ENCODE results near the gene RPL22L1. TPM values are rescaled to one million over a fixed set of nuclear protein-coding genes. Genes with fewer than 3 reads are reported as not detected.

The RPL22L1 gene
- total RNA-seq = 100 to 1,000 TPM in 2 of 6 experiments, 10 to 100 TPM in 3, 1 to 10 TPM in 1; 9.5 to 126 (median 31.1) TPM
- long read RNA-seq, partial matches to known transcripts = 0 of 5 reads
- long read RNA-seq, other reads (novel, unspliced or antisense) = 0 of 5 reads

GRCh38 chr3:170869645-170870593 lies at the start of gene RPL22L1:
TSS of gene RPL22L1 (minus strand) at chr3:170870195. CDS start at chr3:170870167, 28 bp downstream.
- intact Hi-C loops (cut with DNase I) = no loop called here
- Histone ChIP-seq H3K36me3 (peaks cover 0 to 33% (median 11%) of the 10 kb centered on the region in 4 donors), H3K9me3 (no peaks in the 10 kb centered on the region), H3K4me1 (peaks cover 0 to 18% (median 5%) of the 10 kb centered on the region in 4 donors), H3K27ac (peak within 1 kb of the TSS; percentile 75 to 84 (median 80)), H3K27me3 (no peaks in the 10 kb centered on the region), H3K4me3 (peak within 1 kb of the TSS; percentile 53 to 77 (median 63))
- peak; percentile 95 to 96 (median 95) for DNase-seq
- TF ChIP-seq POLR2A (IDR thresholded peaks at IDR 0.05) = peak; percentile 93
- TF ChIP-seq, protein P1, sequence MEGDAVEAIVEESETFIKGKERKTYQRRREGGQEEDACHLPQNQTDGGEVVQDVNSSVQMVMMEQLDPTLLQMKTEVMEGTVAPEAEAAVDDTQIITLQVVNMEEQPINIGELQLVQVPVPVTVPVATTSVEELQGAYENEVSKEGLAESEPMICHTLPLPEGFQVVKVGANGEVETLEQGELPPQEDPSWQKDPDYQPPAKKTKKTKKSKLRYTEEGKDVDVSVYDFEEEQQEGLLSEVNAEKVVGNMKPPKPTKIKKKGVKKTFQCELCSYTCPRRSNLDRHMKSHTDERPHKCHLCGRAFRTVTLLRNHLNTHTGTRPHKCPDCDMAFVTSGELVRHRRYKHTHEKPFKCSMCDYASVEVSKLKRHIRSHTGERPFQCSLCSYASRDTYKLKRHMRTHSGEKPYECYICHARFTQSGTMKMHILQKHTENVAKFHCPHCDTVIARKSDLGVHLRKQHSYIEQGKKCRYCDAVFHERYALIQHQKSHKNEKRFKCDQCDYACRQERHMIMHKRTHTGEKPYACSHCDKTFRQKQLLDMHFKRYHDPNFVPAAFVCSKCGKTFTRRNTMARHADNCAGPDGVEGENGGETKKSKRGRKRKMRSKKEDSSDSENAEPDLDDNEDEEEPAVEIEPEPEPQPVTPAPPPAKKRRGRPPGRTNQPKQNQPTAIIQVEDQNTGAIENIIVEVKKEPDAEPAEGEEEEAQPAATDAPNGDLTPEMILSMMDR (IDR thresholded peaks at IDR 0.05) = peak in 1 of 4 donors; percentile 19
- ATAC-seq = peak; percentile 96 to 99 (median 98)
- 0% methylated on average over 20 of the region's 59 CpGs for WGBS (ENCODE audit: insufficient coverage, low coverage, low lambda C conversion rate, missing lambda C conversion rate)

GRCh38 chr3:170918715-170919114 lies 48.7 kb upstream of the RPL22L1 start:
- Histone ChIP-seq H3K9me3 (no peaks in the 10 kb centered on the region), H3K27me3 (no peaks in the 10 kb centered on the region), H3K4me1 (no peaks in the 10 kb centered on the region), H3K4me3 (no peak overlapping the region), H3K36me3 (no peaks in the 10 kb centered on the region), H3K27ac (no peak overlapping the region)
- no peak for DNase-seq
- 59% methylated on average over 2 of the region's 4 CpGs for WGBS (ENCODE audit: insufficient coverage, low coverage, low lambda C conversion rate, missing lambda C conversion rate)
- intact Hi-C loops (cut with DNase I) = no loop called here
- TF ChIP-seq, protein P1 (IDR thresholded peaks at IDR 0.05) = no peak
- no peak for TF ChIP-seq POLR2A (IDR thresholded peaks at IDR 0.05)
- ATAC-seq = no peak

GRCh38 chr3:170914690-170915089 lies 44.7 kb upstream of the RPL22L1 start:
- Histone ChIP-seq H3K9me3 (no peaks in the 10 kb centered on the region), H3K27me3 (no peaks in the 10 kb centered on the region), H3K4me3 (no peak overlapping the region), H3K4me1 (no peaks in the 10 kb centered on the region), H3K36me3 (no peaks in the 10 kb centered on the region), H3K27ac (no peak overlapping the region)
- WGBS (ENCODE audit: insufficient coverage, low coverage, low lambda C conversion rate, missing lambda C conversion rate) = 29% methylated on average over 1 of the region's 1 CpG
- DNase-seq (no peak), ATAC-seq (no peak)
- intact Hi-C loops (cut with DNase I) = no loop called here
- TF ChIP-seq POLR2A (IDR thresholded peaks at IDR 0.05) = no peak
- TF ChIP-seq, protein P1 (IDR thresholded peaks at IDR 0.05) = no peak

DNA sequence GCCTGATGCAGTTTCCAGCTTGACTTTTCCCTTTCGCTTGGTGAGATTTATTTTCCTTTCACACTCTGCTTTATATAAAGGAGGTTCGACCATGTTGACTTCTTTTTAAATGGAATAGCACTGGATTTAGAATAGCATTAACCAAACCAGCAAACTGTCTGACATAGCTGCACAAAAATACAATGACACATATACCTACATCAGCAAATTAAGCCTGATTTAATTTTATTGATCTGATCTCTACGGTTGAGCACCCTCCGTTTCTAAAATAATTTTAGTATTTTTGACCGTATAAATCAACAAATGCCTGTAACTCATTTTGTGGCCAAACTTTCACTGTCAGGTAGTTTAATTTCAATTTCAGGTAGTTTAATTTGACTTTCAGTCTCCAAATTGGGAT lies 44.2 kb upstream of the RPL22L1 start:
- Histone ChIP-seq H3K9me3 (no peaks in the 10 kb centered on the region), H3K4me3 (no peak overlapping the region), H3K4me1 (no peaks in the 10 kb centered on the region), H3K36me3 (no peaks in the 10 kb centered on the region), H3K27me3 (no peaks in the 10 kb centered on the region), H3K27ac (no peak overlapping the region)
- 82% methylated on average over 5 of the region's 5 CpGs for WGBS (ENCODE audit: insufficient coverage, low coverage, low lambda C conversion rate, missing lambda C conversion rate)
- ATAC-seq = no peak
- TF ChIP-seq, protein P1 (IDR thresholded peaks at IDR 0.05) = no peak
- no peak for TF ChIP-seq POLR2A (IDR thresholded peaks at IDR 0.05)
- DNase-seq = no peak
- intact Hi-C loops (cut with DNase I) = no loop called here
